Measurements from ENCODE around the gene IPPK.

Gene IPPK

DNA sequence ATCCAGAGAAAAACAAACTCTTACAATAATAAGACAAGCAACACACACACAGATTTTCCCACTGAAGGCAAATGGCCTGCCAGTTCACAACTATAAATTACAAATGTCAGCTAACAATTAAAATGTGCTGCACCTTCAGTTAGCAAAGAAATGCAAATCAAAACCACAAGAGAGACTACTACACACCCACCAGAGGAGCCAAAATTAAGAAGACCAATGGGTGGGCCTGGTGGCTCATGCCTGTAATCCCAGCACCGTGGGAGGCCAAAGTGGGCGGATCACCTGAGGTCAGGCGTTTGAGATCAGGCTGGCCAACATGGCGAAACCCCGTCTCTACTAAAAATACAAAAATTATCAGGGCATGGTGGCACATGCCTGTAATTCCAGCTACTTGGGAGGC, 15.1 kb upstream of the IPPK start:
- DNase-seq = no peak

DNA sequence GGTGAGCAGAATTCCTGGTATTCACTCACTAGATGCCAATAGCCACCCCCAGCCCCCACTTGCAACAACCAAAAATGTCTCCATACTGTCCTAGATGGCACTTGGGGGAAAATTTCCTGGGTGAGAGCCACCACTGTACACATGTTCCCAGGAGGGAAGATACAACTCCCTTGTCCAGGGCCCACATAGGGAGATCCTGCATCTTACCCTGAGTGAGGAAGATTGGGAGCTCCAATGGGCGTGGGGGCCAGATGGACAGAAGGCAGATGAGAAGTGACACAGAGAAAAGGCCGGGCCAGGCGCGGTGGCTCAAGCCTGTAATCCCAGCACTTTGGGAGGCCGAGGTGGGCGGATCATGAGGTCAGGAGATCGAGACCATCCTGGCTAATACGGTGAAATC, 12.3 kb upstream of the IPPK start:
- no peak for DNase-seq

DNA sequence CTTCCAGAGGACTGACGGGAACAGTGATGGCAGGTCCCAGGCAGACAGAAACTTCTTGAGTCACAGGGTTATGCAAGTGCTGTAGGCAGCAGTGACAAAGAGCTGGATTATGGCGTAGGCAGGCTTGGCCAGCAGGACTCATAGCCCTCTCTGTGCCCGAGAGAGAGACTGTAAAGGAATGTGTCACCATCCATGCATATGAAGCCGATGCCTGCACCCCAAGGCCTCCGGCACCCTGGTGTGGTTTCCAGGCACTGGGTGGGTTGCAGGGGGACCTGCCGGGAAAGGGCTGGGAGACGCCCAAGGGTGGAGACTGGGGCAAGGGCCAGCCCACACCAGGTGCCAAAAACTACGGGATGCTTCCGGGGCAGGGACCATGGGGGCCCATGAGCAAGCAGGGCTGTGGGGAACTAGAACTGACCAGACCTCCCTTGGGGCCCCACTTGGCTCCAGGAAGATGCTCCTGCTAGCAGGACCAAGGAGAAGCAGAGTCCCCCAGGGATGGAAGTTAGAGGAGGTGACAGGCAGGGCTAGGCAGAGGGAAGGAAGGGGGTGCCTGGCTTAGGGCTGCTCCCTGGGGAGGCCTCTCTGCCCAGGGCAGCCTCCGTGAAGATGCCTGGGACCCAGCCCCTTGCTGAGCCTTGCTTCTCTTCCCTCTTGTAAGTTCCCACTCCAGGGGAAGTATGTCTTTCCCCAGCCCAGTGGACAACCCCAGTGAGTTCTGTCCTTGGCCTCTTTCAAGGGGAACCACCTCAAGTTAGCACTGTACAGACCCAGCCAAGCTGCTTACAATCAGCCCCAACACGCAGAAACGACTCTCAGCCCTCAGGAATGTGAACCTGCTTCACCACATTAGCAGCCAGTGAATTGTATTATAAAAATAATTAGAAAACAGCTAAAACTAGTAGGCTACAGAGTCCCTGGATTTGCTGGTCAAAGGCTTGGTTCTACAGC, 10.5 kb upstream of the IPPK start:
- DNase-seq = no peak

DNA sequence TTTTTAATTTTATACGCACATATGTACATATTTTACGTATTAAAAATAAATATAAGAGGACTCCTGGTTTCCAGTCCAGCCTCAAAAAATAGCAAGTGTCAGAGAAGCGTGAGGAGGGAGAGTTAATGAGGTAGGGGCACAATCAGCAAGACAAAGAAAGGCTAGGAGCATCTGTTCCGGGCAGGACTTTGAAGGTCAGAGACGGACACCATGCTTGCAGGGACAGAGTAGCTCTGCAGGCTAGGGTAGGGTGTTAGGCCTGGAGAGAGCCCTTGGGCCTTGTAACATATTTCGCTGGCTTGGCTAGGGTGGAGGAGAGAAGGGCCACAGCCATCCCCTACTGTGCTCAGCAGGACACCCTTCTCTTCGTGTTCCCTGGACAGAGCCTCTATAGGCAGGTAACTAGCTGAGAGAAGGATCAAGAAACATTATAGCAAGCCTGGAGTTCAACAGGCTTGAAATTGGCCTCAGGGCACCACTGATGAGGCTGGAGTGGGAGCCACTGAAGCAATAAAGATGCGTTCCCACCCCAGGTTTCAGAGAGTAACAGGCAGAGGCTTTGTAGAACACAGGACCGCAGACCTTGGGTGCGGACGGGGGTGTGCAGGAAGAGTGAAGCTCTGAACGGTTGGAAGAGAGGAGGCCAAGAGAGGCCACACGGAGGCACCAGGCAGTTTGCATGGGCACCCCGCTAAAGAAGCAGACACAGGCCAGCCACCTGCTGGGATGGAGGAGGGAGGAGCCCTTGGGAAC, 9.7 kb upstream of the IPPK start:
- DNase-seq = no peak

DNA sequence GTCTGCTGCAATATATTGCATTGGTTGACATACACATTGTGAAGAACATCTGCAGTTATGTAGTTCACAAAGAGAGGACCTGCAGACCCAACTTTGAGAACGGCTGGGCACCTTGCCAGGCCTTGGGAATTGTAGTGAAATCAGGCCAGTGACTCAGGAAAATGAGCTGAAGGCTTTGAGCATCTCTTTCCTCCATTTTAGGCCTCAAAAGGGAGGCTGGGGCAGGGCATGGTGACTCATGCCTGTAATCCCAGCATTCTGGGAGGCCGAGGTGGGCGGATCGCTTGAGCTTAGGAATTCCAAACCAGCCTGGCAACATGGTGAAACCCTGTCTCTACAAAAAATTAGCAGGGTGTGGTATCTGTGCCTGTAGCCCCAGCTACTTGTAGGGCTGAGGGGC, 1.4 kb upstream of the IPPK start:
- DNase-seq = peak; percentile 25

DNA sequence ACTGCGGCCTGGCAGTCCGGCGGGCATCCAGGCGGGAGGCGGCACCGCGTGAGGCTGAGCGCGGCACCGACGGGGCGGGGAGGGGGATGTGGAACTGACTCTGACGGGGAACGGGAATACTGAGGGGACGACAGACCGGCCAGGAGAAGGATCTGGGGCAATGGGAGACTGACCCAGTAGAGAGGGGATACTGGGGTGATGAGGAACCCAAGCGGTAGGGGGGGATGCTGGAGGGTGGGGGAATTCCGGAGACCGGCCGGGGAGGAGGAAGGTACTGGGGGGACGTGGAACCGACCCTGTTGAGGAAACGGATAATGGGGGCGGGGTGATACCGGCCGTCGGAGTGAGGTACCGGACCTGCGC, 423 bp downstream of the IPPK start:
- DNase-seq = peak; percentile 47

DNA sequence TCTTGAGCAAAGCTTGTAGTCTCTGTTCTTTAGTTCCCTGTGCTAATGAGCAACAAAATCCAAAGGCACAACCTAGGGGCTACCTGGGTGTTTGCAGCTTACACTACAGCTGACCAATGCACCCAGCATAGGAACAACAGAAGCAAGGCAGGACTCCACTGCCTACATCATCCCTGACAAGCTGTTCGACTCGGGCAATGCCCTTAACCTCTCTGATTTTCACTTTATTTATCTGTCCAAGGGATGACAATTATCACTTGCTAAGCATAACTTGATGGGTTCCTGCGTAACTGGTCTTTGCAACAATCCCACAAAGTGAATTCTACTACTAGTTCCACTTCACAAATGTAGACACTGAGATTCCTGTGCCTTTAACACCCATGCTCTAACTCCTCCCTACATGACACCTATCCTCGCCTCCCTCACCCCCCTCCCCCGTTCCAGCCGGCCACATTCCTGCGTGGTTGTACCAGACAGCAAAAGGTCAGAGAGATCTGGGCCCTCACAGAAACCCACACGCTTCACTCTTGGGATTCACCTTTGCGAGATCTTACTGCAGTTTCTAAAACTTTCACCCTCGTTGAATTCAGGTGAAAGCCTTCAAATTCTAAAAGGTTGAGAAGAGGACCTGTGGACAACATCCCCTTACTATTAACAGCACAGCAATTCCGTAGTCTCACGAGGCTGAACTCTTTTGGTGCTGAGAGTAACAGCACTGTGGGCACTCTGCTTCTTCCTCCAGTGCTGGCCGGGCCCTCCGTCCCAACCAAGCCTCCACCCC, 995 bp downstream of the IPPK start:
- DNase-seq = peak; percentile 50

DNA sequence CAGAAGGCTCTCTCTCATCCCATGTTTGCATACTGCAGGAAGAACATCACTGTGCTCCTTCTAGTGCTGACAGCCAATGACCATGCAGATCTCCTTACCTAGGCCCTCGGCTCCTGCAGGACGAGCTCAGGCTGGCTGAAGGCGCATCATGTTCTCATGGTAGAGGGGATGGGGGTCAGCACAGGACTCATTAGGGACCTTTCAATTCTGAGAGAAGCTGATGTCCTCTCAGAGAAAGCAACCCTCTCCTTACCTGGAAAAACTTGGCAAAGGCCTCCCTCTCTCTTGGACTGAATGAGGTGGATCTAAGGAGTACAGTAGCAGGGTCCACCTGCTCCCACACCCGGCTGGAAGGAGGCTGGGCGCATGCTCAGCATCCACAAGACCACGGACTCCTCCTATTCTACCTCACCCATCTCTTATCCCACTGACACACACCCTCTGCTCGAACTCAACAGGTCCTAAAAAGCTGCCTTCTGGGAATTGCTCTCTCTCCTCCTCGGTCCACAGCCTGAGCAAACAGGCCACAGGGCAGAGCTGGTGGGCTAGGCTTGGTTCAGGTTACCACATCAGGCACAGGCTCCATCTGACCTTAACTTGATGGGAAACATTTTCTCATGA, 2.9 kb downstream of the IPPK start:
- no peak for DNase-seq

DNA sequence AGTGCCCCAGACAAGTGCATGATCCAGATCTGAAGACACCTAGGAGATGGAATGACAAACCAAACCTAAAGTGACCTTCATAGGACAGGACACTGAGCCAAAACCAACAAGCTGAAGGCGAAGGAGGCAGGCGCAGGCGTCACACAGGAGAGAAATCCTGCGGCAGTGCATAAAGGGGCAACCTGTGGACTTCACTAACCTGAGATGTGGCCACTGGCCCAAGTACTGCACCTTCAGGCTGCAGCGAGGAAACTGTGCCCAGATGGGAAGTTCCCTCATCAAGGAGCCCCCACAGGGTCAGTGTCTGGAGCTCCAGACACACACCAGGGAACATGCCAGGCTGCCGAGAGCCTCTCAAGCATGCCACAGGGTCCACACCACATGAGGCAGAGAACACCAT, 3.7 kb downstream of the IPPK start:
- DNase-seq = no peak

DNA sequence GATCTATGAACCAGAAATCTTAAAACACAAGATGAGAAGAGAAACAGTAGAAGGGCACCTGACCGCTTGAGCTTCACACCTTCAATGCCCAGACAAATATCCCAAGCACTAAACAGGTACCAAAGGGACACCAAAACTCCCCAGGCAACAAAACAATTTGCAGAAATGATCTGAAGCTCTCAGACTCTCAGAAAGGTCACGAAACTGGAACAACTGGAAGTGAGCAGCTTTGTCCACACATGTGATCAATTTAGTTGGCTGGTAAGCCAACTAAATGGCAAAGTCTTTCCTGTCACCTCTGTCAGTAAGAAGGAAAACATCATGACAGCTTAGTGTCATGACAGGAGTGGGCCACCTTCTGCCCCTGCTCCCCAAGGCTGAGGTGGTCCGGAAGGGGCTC, 4.1 kb downstream of the IPPK start:
- DNase-seq = no peak

DNA sequence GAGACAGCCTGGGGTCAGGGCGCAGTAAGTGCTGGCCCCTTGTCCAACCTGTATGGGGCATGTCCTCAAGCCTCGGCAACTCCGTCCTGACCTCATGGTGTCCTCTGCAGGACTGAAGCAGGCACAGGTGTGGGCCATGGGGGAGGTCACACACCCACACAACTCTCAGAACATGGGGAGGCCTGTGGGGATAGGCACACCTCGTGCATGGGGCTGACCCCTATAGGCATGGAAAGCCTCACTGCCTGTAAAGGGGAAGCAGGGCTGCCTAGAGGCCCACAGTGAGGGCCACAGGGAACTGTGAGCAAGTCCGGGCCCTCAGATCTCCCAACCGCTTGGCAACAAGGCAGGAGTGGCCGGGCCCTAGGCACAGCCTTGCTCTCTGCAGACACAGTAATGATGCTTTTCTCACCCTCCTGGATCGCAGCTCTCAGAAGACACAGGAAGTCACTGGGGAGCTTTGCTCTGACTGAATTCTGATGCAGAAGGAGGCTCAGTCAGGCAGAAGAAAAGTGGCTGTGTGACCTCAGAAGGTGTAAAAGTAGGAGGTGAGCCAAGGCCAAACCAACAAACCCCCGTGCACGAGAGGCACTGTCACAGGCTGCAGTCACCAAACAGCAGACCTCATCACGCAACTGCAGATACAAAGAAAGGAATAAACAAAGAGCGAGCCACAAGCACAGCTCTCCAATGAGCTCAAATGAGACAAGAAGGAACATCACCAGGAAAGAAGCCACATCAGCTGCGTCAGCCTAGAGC, 5.4 kb downstream of the IPPK start:
- DNase-seq = no peak

DNA sequence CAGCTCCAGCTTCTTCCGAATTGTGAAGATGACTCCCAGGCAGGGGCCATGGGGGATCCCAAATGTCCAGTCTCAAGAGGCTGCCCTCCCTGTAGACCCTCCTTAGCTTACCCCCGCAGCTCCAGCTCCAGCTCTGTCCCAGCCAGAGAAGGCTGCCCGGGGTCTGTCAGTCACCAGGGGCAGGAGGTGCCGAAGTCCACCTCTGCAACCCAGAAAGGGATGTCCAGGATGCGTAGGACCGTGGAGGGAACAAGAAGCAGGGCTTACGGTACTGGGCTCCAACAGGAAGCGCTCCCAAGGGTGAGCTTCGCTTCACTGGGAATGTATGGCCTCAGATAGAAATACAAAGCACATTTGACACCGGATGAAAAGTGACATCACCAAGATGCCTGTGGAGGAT, 6.0 kb downstream of the IPPK start:
- no peak for DNase-seq

DNA sequence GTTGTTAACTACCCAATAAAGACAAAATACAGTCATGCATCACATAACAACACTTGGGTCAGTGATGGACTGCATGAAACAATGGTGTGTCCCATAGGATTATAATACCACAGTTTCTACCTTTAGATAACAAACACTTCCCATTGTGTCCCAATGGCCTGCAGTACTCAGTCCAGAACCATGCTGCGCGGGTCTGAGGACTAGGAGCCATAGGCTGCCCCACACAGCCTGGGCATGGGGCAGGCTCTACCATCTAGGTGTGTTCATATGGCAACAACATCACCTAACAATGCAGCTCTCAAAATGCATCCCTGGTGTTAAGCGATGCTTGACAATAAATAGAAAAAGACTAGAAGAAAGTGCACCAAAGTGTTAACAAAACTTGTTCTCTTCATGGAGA, 6.8 kb downstream of the IPPK start:
- DNase-seq = no peak

DNA sequence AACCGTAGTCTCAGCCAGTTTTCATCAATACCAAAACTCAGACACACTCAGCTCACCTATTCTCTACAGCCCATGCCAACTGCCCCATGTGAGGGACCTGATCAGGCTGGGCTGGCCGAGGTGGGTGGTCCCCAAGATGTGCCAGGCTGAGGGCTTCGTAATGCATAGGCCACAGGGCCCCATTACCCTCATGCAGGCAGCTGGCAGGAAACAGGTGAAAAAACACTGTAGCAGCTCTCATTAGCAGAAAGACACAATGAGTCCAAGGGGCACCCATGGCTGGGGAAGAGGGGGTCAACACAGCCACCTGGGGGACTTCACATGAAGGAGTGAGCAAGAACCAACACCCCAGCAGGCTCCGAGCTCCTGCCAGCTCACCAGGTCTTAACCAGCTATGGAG, 8.2 kb downstream of the IPPK start:
- no peak for DNase-seq

DNA sequence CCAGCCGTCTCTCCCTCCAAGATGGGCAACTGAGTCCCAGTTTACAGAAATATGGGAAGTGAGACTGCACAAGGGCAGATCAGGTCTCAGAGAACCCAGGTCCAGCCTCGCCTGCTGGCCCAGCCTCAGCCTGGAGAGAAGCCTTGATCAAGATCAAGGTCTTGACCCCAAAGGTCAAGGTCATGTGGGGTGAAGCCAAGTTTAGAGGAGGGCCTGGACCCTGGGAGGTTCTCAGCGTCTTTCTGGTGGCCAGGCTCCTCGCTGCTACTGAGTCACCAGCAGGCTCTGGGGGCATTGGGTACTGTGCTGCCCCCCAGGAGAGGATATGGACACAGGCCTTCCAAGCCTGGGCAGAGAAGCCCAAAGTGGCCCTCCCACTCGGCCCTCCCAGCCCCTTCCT, 8.8 kb downstream of the IPPK start:
- no peak for DNase-seq

DNA sequence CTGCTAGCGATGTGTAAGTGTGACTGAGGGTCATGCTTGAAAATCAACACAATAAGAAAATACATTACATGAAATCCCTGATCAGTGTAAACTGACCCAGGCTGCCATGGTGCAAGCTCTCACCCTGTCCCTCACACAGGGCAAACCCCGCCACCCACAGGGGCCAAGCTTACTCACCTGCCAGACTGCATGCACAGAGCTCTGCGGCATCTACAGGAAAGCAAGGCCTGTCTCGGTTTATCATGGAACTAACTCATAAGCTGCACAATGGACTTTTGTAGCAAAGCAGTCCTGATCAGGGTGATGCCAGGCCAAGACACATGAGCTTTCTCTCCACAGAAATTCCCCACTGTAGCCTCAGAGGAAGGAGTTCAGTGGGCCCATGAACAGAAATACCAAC, 9.7 kb downstream of the IPPK start:
- DNase-seq = no peak

DNA sequence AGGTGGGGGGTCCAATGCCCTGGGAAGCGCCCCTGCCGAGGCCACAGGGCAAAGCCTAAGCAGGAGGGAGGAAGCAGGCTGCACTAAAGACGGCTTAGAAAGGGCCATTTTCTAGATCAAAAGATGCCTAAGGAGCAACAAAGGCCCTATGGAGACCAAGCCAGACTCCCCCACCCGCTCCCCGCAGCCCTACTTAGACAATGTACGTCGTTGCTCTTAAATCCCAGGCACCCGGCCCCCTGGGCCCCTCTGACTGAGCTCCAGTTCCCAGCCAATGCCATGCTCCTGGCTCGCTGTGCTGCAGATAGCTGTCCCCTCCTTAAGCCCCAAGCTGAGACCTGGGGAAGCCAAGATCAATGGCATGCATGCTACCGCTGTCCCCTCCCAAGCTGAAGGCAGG, 10.3 kb downstream of the IPPK start:
- no peak for DNase-seq

DNA sequence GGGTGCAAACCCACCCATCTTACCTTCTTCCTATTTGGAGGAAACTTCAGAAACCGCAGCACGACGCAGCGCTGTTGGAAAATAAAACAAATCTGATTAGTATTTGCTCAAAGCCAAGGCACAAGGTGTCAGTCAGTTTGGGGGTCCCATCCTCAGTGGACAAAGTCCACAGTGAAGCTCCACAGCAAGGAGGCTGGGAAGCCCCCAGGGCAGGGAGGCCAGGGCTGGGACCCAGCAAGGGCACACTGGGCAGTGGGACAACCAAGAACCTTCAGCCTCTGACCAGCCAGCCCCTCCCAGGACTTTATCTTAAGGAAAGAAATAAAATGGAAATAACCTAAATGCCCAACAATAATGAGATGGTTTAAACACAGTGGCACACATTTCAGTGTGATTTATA, 11.3 kb downstream of the IPPK start:
- no peak for DNase-seq

DNA sequence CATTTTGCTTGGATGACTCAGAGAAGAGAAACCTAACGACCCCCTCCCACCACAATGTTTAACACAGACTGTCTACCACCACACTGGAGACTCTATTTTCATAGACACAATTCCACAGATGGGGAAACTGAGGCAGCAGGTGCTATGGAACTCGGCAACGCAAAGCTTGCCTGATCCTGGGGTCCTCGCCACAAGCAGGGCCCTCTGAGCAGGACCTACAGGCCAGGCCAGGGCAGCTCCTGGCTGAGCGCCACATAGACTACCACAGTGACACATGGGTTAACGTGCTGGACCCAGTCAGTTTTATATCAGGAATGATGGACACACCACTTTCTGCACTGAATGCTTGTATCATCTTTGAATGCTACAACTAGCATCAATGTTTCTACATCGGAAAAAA, 11.8 kb downstream of the IPPK start:
- DNase-seq = no peak

DNA sequence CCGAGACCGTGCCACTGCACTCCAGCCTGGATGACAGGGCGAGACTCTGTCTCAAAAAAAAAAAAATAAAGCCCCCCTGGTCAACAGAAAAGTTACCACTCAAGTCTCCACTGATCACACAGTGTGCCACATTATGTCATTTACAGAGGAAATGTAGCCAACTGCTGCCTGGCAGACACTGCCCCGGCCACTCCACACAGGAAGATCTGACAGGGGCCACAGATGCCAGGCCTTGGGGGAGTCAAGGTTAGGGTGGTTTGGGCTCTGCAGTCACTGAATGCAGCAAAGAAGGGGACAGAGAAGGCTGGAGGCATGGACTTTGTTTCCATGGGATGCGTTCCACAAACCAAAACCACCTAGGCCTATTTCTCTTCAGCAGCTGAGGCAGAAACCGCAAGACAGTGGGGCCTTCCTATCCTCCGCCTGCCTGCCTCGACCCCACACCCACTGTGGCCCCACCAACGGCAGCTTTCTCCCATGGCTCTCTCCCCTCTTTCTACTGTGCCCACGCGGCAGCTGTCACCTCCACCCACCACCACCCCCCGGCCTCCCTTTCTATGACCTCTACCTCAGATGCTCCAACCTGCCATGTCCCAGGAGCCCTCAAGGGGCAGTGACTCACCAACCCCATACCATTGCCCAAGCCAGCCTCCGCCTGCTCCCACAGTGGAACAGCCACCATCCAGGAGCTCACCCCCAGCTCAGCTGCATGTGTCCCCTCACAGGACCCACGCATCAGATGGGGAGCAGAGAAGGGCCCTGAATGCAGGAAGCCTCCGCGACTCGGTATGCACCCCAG, 12.4 kb downstream of the IPPK start:
- peak; percentile 16 for DNase-seq

DNA sequence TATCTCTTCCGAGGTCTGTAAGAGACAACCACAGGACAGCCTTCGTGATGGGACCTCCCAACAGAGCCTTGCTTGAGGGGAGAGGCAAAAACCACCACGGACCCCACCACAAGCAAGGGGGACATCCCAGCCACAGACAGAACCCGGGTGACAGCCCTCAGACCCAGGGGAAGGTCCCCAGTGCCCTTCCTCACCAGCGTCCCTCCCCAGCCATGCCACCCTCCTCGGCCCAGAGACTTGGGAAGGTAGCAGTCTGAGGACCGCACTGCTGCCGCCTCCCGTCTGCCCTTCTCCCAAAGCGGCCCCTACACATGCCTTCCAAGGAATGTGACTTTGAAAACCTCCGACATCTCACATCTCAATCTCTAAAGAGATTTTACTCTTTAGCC, 13.4 kb downstream of the IPPK start:
- no peak for DNase-seq

Data from hematopoietic multipotent progenitor cell treated with erythropoietin and hydrocortisone succinate and interleukin-3 and kit ligand, for 4 days (in vitro differentiated cells).